A549 (cell line): ENCODE results near the gene PLEKHN1. TPM values are rescaled to one million over a fixed set of nuclear protein-coding genes. Genes with fewer than 3 reads are reported as not detected.
A peak's percentile ranks its signal among the peaks of the same experiment; 100 is the strongest.

ENCODE experiments used
- ATAC-seq, 2 experiments: fragments of 200-7000 bp in 1 of 2; fragments of >200 bp in 1 of 2; cut with Nextera tagmentation in 1 of 2; cut with Tn5 transposase in 1 of 2; 3 replicates each; pipeline versions ENCODE4 v1.8.0 to v1.9.1; 2018 to 2020; ENCODE audit warnings: mild to moderate bottlenecking in 1 of 2, moderate library complexity in 1 of 2
- CTCF ChIA-PET: fragments of 300-600 bp; sonication (Branson Sonifier 250); formaldehyde crosslinking; extraction: SDS; loops from one replicate; lab custom pipeline; 2021; ENCODE audit warnings: antibody characterized with exemption, inconsistent platforms; lab: Yijun Ruan, JAX
- POLR2A ChIA-PET: fragments of 350-600 bp; formaldehyde crosslinking; extraction: SDS; loops from one replicate; lab custom pipeline; 2021; ENCODE audit warnings: antibody characterized with exemption, inconsistent platforms; lab: Yijun Ruan, JAX
- DNase-seq, 2 experiments: peaks; one replicate each; pipeline versions ENCODE4 v3.0.0 to v3.0.0-alpha.2; 2011 to 2016; ENCODE audit warnings: low read depth in 1 of 2, low spot score in 1 of 2
- FAIRE-seq: peaks from 2 replicates; lab custom pipeline; 2011; peaks lifted over from hg19 to GRCh38; lab: Jason Lieb, UNC
- H3K27ac ChIP-seq, 2 experiments: fragments of >200 bp; sonication (Bioruptor Twin); formaldehyde crosslinking; 3 replicates each; pipeline ENCODE4 v1.5.1; 2016 to 2017
- H3K4me1 ChIP-seq: fragments of >200 bp; sonication (Bioruptor Twin); formaldehyde crosslinking; 3 replicates; pipeline ENCODE4 v1.6.1; 2016
- H3K4me2 ChIP-seq: fragments of >200 bp; sonication (Bioruptor Twin); formaldehyde crosslinking; 3 replicates; pipeline ENCODE4 v1.6.1; 2016
- H3K4me3 ChIP-seq: fragments of >200 bp; sonication (Bioruptor Twin); formaldehyde crosslinking; 3 replicates; pipeline ENCODE4 v1.5.1; 2016
- H3K9me3 ChIP-seq: fragments of >200 bp; sonication (Bioruptor Twin); formaldehyde crosslinking; 3 replicates; pipeline ENCODE4 v1.6.1; 2016
- ATOH8 ChIP-seq: fragments of 250-450 bp; sonication (Bioruptor Pico); IDR thresholded peaks from 2 replicates; pipeline ENCODE4 v1.5.0; 2020; ENCODE audit warnings: low read depth, mild to moderate bottlenecking, moderate library complexity
- CBX2 ChIP-seq: fragments of 200-600 bp; sonication (generic); IDR thresholded peaks from 2 replicates; pipeline ENCODE4 v1.6.1; 2016; ENCODE audit warnings: low read depth, mild to moderate bottlenecking, borderline replicate concordance
- CEBPB ChIP-seq, 2 experiments: fragments of >200 bp in 1 of 2; sonication (Bioruptor Twin) in 1 of 2; formaldehyde crosslinking in 1 of 2; IDR thresholded peaks; 2 replicates each; pipeline ENCODE4 v1.6.1; 2012 to 2016
- CHD2 ChIP-seq: fragments of 150-350 bp; IDR thresholded peaks from 2 replicates; pipeline ENCODE4 v1.6.1; 2014; ENCODE audit warnings: low read length; ENCODE audit not compliant: partially characterized antibody
- CHD4 ChIP-seq: fragments of 200-600 bp; sonication (generic); IDR thresholded peaks from 2 replicates; pipeline ENCODE4 v1.6.1; 2016; ENCODE audit warnings: antibody characterized with exemption, mild to moderate bottlenecking, borderline replicate concordance
- E2F6 ChIP-seq: IDR thresholded peaks from 2 replicates; pipeline ENCODE4 v1.6.1; 2012; ENCODE audit warnings: low read depth, borderline replicate concordance
- EHF ChIP-seq: fragments of 250-450 bp; sonication (Bioruptor Pico); IDR thresholded peaks from 2 replicates; pipeline ENCODE4 v1.5.0; 2020; ENCODE audit warnings: mild to moderate bottlenecking
- EHMT2 ChIP-seq: fragments of 200-600 bp; sonication (generic); IDR thresholded peaks from 2 replicates; pipeline ENCODE4 v1.6.1; 2016; ENCODE audit warnings: antibody characterized with exemption, low read depth, mild to moderate bottlenecking, moderate library complexity
- FOXS1 ChIP-seq: fragments of 250-450 bp; sonication (Bioruptor Pico); IDR thresholded peaks from 2 replicates; pipeline ENCODE4 v1.5.0; 2020; ENCODE audit warnings: mild to moderate bottlenecking, moderate library complexity
- GATA3 ChIP-seq: IDR thresholded peaks from 2 replicates; pipeline ENCODE4 v1.6.1; 2012; ENCODE audit warnings: borderline replicate concordance
- HEYL ChIP-seq: fragments of 250-450 bp; sonication (Bioruptor Pico); IDR thresholded peaks from 2 replicates; pipeline ENCODE4 v1.8.0; 2021; ENCODE audit warnings: mild to moderate bottlenecking, moderate library complexity
- HOXA7 ChIP-seq: fragments of 250-450 bp; sonication (Bioruptor Pico); IDR thresholded peaks from 2 replicates; pipeline ENCODE4 v1.5.0; 2020; ENCODE audit warnings: mild to moderate bottlenecking, moderate library complexity
- HOXB13 ChIP-seq: fragments of 250-450 bp; sonication (Bioruptor Pico); IDR thresholded peaks from 2 replicates; pipeline ENCODE4 v1.5.0; 2020; ENCODE audit warnings: low read depth, mild to moderate bottlenecking, moderate library complexity
- JUN ChIP-seq, 2 experiments: fragments of >200 bp; sonication (Bioruptor Twin); formaldehyde crosslinking; IDR thresholded peaks; 2 replicates in 1 of 2; 3 replicates in 1 of 2; pipeline ENCODE4 v1.6.1; 2016 to 2017
- KDM1A ChIP-seq: fragments of 200-600 bp; sonication (generic); IDR thresholded peaks from 2 replicates; pipeline ENCODE4 v1.6.1; 2016; ENCODE audit warnings: low read depth, mild to moderate bottlenecking
- KDM5A ChIP-seq: fragments of 200-600 bp; sonication (generic); IDR thresholded peaks from 2 replicates; pipeline ENCODE4 v1.6.1; 2016; ENCODE audit warnings: antibody characterized with exemption, mild to moderate bottlenecking
- MAX ChIP-seq: IDR thresholded peaks from 2 replicates; pipeline ENCODE4 v1.6.1; 2012
- MAZ ChIP-seq: fragments of 150-350 bp; IDR thresholded peaks from 2 replicates; pipeline ENCODE4 v1.6.1; 2014; ENCODE audit warnings: antibody characterized with exemption, low read depth, low read length, borderline replicate concordance
- MYC ChIP-seq: IDR thresholded peaks from 2 replicates; pipeline ENCODE4 v1.6.1; 2012; ENCODE audit warnings: mild to moderate bottlenecking, inconsistent platforms, low read length, improper control_type of control experiment, borderline replicate concordance
- NPAS2 ChIP-seq: fragments of 250-450 bp; sonication (Bioruptor Pico); IDR thresholded peaks from 2 replicates; pipeline ENCODE4 v1.8.0; 2022; ENCODE audit warnings: mild to moderate bottlenecking, moderate library complexity, borderline replicate concordance
- NR3C1 ChIP-seq: fragments of >200 bp; sonication (Bioruptor Twin); formaldehyde crosslinking; IDR thresholded peaks from 3 replicates; pipeline ENCODE4 v1.6.1; 2017
- PHF8 ChIP-seq: fragments of 200-600 bp; sonication (generic); IDR thresholded peaks from 2 replicates; pipeline ENCODE4 v1.6.1; 2016; ENCODE audit warnings: low read depth, mild to moderate bottlenecking, antibody characterized with exemption, moderate library complexity, borderline replicate concordance
- POLR2A ChIP-seq: IDR thresholded peaks from 2 replicates; pipeline ENCODE4 v1.6.1; 2012; ENCODE audit warnings: mild to moderate bottlenecking, low read length
- RARB ChIP-seq: fragments of 250-450 bp; sonication (Bioruptor Pico); IDR thresholded peaks from 2 replicates; pipeline ENCODE4 v1.8.0; 2021; ENCODE audit warnings: mild to moderate bottlenecking, moderate library complexity
- RCOR1 ChIP-seq: fragments of 150-350 bp; IDR thresholded peaks from 2 replicates; pipeline ENCODE4 v1.6.1; 2014; ENCODE audit warnings: antibody characterized with exemption, low read length, low read depth
- SREBF2 ChIP-seq: fragments of 450-650 bp; IDR thresholded peaks from 2 replicates; pipeline ENCODE4 v1.6.1; 2014; ENCODE audit warnings: mild to moderate bottlenecking, moderate library complexity
- TFCP2L1 ChIP-seq: fragments of 250-450 bp; sonication (Bioruptor Pico); IDR thresholded peaks from 2 replicates; pipeline ENCODE4 v1.5.0; 2021; ENCODE audit warnings: mild to moderate bottlenecking
- TP53 ChIP-seq: fragments of 250-450 bp; sonication (Bioruptor Pico); IDR thresholded peaks from 2 replicates; pipeline ENCODE4 v1.5.0; 2021; ENCODE audit warnings: mild to moderate bottlenecking, moderate library complexity
- USF2 ChIP-seq: fragments of 450-650 bp; IDR thresholded peaks from 2 replicates; pipeline ENCODE4 v1.6.1; 2014; ENCODE audit warnings: antibody characterized with exemption
- ZC3H11A ChIP-seq: fragments of 450-650 bp; IDR thresholded peaks from 2 replicates; pipeline ENCODE4 v1.6.1; 2014; ENCODE audit warnings: antibody characterized with exemption, mild to moderate bottlenecking
- ZFP36 ChIP-seq: fragments of 450-650 bp; IDR thresholded peaks from 2 replicates; pipeline ENCODE4 v1.6.1; 2014; ENCODE audit warnings: borderline replicate concordance; ENCODE audit not compliant: partially characterized antibody
- ZSCAN20 ChIP-seq: fragments of 250-450 bp; sonication (Bioruptor Pico); IDR thresholded peaks from 2 replicates; pipeline ENCODE4 v1.8.0; 2022; ENCODE audit warnings: mild to moderate bottlenecking, moderate library complexity
- WGBS: methylation state at CpG from one replicate; pipeline ENCODE4 v1.1.6; 2017; ENCODE audit errors: missing lambda C conversion rate; 5-methylcytosine and 5-hydroxymethylcytosine counted together
- polyA plus RNA-seq, 4 experiments: library from polyadenylated mRNA; depleted of rRNA in 3 of 4; stranded (reverse); fragments of >200 nt; fragmentation: RNase III in 1 of 4; extraction: RNeasy Plus Mini Kit Qiagen cat#74134 plus additional on column Dnase treatment in 1 of 4; gene quantifications; 2 replicates in 3 of 4; 3 replicates in 1 of 4; pipeline ENCODE4 v1.2.3, GENCODE V29; 2011 to 2017
- TF ChIP-seq, protein P1 (sequence below): fragments of >200 bp; sonication (Bioruptor Twin); formaldehyde crosslinking; IDR thresholded peaks from 3 replicates; pipeline ENCODE4 v1.5.1; 2016

The PLEKHN1 gene
- polyA plus RNA-seq, 2 of the 4 experiments (the other 2 are of a cell fraction) = 0.75 to 3.2 TPM

DNA sequence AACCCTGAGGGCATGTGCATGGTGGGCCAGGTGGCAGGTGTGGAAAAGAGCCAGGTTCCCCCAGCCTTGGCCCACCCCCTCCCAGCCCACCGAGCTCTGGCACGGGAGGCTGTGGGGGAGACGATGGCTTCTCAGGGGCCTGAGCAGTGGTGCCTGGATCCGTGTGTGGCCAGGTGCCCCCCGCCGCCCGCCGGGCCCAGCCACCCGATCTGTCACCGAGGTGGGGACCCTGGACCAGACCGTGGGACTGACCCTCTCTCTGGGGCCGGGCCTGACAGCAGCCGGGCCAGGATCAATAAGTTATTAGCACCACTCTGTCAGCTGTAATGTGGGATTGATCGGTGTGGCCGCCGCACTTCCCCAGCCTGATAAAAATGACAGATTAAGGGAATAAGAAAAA is 28.8 kb upstream of the PLEKHN1 start:
- FAIRE-seq (no peak), DNase-seq (no peak), ATAC-seq (no peak)
- 88% methylated on average over 5 of the region's 16 CpGs for WGBS
- Histone ChIP-seq H3K4me3 (no peak overlapping the region), H3K27ac (peak overlapping the region; percentile 100), H3K4me1 (peaks cover 47% of the 10 kb centered on the region), H3K4me2 (peak overlapping the region; percentile 100), H3K9me3 (no peaks in the 10 kb centered on the region)
- CTCF ChIA-PET = interaction anchor here (0.7 to 8.1 kb wide), 16 partner anchors 9 to 256 kb away, joined by 3 to 84 read pairs (median 6); partner anchors contain the start of gene SAMD11
- no peak for TF ChIP-seq USF2
- no peak for TF ChIP-seq MAX
- no peak for TF ChIP-seq JUN (IDR thresholded peaks at IDR 0.05)
- TF ChIP-seq ZFP36 = no peak
- no peak for TF ChIP-seq RCOR1
- TF ChIP-seq E2F6 = no peak
- TF ChIP-seq CEBPB (IDR thresholded peaks at IDR 0.05) = no peak
- POLR2A ChIA-PET = no interaction called here

DNA sequence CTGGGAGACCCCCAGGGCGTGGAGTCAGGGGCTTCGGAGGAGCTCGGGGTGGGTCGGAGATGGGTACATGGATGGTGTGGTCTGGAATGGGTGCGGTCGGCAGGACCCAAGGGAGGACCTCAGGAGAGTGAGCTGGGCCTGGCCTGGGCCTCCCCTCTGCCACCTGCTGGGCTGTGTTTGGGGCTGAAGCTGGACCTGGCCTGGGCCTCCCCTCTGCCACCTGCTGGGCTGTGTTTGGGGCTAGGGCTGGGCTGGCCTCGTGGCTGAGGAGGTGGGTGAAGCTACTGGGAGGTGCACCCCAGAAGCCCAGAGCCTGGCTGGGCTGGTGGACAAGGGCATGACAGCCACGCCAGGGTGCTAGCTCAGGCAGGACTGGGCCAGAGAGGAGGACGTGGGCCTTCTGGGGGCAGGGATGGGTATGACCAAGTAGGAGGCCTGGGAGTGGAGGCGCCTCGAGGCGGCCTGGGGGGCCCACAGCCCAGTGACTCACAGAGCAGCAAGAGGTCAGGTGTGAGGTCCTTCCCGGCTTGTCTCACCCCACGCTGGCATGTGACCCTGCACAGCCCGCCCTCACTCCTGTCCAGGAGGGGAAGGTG is 28.1 kb upstream of the PLEKHN1 start:
- Histone ChIP-seq H3K4me1 (peaks cover 52% of the 10 kb centered on the region), H3K9me3 (no peaks in the 10 kb centered on the region), H3K4me2 (peak overlapping the region; percentile 100), H3K27ac (peak overlapping the region; percentile 100), H3K4me3 (no peak overlapping the region)
- POLR2A ChIA-PET = no interaction called here
- CTCF ChIA-PET = interaction anchor here (0.6 to 8.1 kb wide), 20 partner anchors 9 to 301 kb away, joined by 3 to 84 read pairs (median 4); partner anchors contain the start of gene SAMD11
- FAIRE-seq (no peak), ATAC-seq (peak; percentile 37 to 70), DNase-seq (peak in 1 of 2 experiments; percentile 87)
- 65% methylated on average over 4 of the region's 15 CpGs for WGBS
- no peak for TF ChIP-seq KDM1A
- no peak for TF ChIP-seq MYC
- TF ChIP-seq HOXB13 = no peak
- no peak for TF ChIP-seq MAZ
- TF ChIP-seq EHMT2 = no peak
- TF ChIP-seq EHF (CRISPR knock-in tag) = no peak
- peak; percentile 55 to 57; a peak in 2 of 5 replicates for TF ChIP-seq JUN (IDR thresholded peaks at IDR 0.05)
- no peak for TF ChIP-seq NR3C1
- TF ChIP-seq FOXS1 (CRISPR knock-in tag) = no peak
- no peak for TF ChIP-seq NPAS2
- TF ChIP-seq RARB (CRISPR knock-in tag) = peak; percentile 31; the same call in 1 of the 2 replicates
- no peak for TF ChIP-seq TFCP2L1
- no peak for TF ChIP-seq POLR2A
- TF ChIP-seq ZC3H11A = no peak
- peak; percentile 86 for TF ChIP-seq MAX
- no peak for TF ChIP-seq TP53 (CRISPR knock-in tag)
- TF ChIP-seq GATA3 = no peak; the same call in 1 of the 2 replicates
- TF ChIP-seq SREBF2 = no peak
- no peak for TF ChIP-seq HOXA7 (CRISPR knock-in tag)
- no peak for TF ChIP-seq HEYL
- TF ChIP-seq CHD4 = no peak
- no peak for TF ChIP-seq CHD2
- TF ChIP-seq ZSCAN20 = no peak
- TF ChIP-seq PHF8 = no peak
- peak; percentile 54; the same call in 1 of the 2 replicates for TF ChIP-seq ATOH8 (CRISPR knock-in tag)
- TF ChIP-seq ZFP36 = no peak
- no peak for TF ChIP-seq KDM5A
- TF ChIP-seq, protein P1, sequence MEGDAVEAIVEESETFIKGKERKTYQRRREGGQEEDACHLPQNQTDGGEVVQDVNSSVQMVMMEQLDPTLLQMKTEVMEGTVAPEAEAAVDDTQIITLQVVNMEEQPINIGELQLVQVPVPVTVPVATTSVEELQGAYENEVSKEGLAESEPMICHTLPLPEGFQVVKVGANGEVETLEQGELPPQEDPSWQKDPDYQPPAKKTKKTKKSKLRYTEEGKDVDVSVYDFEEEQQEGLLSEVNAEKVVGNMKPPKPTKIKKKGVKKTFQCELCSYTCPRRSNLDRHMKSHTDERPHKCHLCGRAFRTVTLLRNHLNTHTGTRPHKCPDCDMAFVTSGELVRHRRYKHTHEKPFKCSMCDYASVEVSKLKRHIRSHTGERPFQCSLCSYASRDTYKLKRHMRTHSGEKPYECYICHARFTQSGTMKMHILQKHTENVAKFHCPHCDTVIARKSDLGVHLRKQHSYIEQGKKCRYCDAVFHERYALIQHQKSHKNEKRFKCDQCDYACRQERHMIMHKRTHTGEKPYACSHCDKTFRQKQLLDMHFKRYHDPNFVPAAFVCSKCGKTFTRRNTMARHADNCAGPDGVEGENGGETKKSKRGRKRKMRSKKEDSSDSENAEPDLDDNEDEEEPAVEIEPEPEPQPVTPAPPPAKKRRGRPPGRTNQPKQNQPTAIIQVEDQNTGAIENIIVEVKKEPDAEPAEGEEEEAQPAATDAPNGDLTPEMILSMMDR = peak; percentile 49
- no peak for TF ChIP-seq CBX2
- TF ChIP-seq USF2 = 0 out of 2 replicates have a peak, but pooled peaks have one; percentile 57
